ENCODE data around the gene SNF8. TPM values are rescaled to one million over a fixed set of nuclear protein-coding genes. Genes with fewer than 3 reads are reported as not detected.

SNF8 gene
- total and polyA plus RNA-seq, 9 of the 15 experiments (the other 6 are each of a cell fraction or from before 2014, with no cell fraction given), result 6.9 to 149 (median 117) TPM

GRCh38 chr17:48915459-48916282 lies 29.0 kb downstream of the SNF8 start:
- in situ Hi-C loops (cut with MboI), result no loop called here
- no peak for DNase-seq (ENCODE audit: extremely low read depth in 1 of 4, low spot score in 3 of 4)
- no TSS peak for BruUV-seq (replicated peaks)
- no peak overlapping the region for H3K9ac ChIP-seq (ENCODE audit: insufficient read depth in 1 of 2, low read depth in 2 of 2, low read length in 2 of 2)
- CTCF ChIA-PET (ENCODE audit: low intra/inter-chr PET ratio), result interaction anchor here (0.7 kb wide), 1 partner anchor 1966 kb away, joined by 3 read pairs; no protein-coding TSS in a partner anchor
- H3K4me2 ChIP-seq (ENCODE audit: insufficient read depth, low read length), result no peak overlapping the region
- H3K27ac ChIP-seq (ENCODE audit: extremely low read depth, low read depth, low read length), result no peak overlapping the region
- no peaks in the 10 kb centered on the region for H3K9me3 ChIP-seq (replicated peaks; ENCODE audit: control insufficient read depth, insufficient read depth, low read depth, low read length)
- H3K27me3 ChIP-seq (ENCODE audit: control insufficient read depth in 2 of 2, insufficient read depth in 2 of 2, low read length in 2 of 2), result no peaks in the 10 kb centered on the region
- no peaks in the 10 kb centered on the region; a peak in 1 of 5 replicates for H3K4me1 ChIP-seq (replicated peaks in 1 of 2; ENCODE audit: control insufficient read depth in 2 of 2, insufficient read depth in 2 of 2, low read length in 2 of 2)
- peaks cover 55% of the 10 kb centered on the region for H3K79me2 ChIP-seq (ENCODE audit: control insufficient read depth, insufficient read depth, low read length)
- intact Hi-C loops (cut with micrococcal nuclease), result no loop called here
- no peaks in the 10 kb centered on the region for H3K9me1 ChIP-seq (ENCODE audit: control insufficient read depth, insufficient read depth, low read length)
- no peaks in the 10 kb centered on the region; the same call in 1 of the 2 replicates for H4K20me1 ChIP-seq (replicated peaks; ENCODE audit: control insufficient read depth, insufficient read depth, low read length)
- no peak for ATAC-seq
- POLR2A ChIA-PET, result interaction anchor here (0.5 to 1.1 kb wide), 4 partner anchors 11 to 311 kb away, joined by 3 to 4 read pairs (median 4); no protein-coding TSS in a partner anchor
- H2AFZ ChIP-seq (ENCODE audit: low read depth, low read length), result no peak overlapping the region
- FAIRE-seq, result no peak
- H3K36me3 ChIP-seq (ENCODE audit: control insufficient read depth, insufficient read depth, low read length), result peaks cover 97% of the 10 kb centered on the region
- 87% methylated on average over 5 of the region's 5 CpGs for WGBS (ENCODE audit: insufficient coverage, low coverage, missing lambda C conversion rate)
- no peak overlapping the region for H3K4me3 ChIP-seq
- TF ChIP-seq BDP1 (IDR thresholded peaks at IDR 0.05; ENCODE audit: insufficient read depth, insufficient read length), result no peak
- TF ChIP-seq ELK1 (CRISPR knock-in tag; IDR thresholded peaks at IDR 0.05), result no peak
- no peak for TF ChIP-seq SAP30 (IDR thresholded peaks at IDR 0.05; ENCODE audit: borderline replicate concordance, insufficient read depth, low read depth, low read length, poor library complexity, severe bottlenecking)
- no peak for TF ChIP-seq CCAR2 (IDR thresholded peaks at IDR 0.05; ENCODE audit: low read depth, low read length)
- no peak for TF ChIP-seq ARID1B (IDR thresholded peaks at IDR 0.05)
- TF ChIP-seq ZKSCAN3 (CRISPR knock-in tag; IDR thresholded peaks at IDR 0.05), result no peak
- TF ChIP-seq ZNF79 (CRISPR knock-in tag; IDR thresholded peaks at IDR 0.05; ENCODE audit: low read depth), result no peak
- no peak for TF ChIP-seq C11orf30 (IDR thresholded peaks at IDR 0.05; ENCODE audit: low read depth)
- no peak for TF ChIP-seq ATF4 (CRISPR knock-in tag; IDR thresholded peaks at IDR 0.05)
- no peak for TF ChIP-seq AFF1 (IDR thresholded peaks at IDR 0.05; ENCODE audit: low read depth in 1 of 2, partially characterized antibody in 2 of 2)
- no peak for TF ChIP-seq TBL1XR1 (IDR thresholded peaks at IDR 0.05; ENCODE audit: low read length in 2 of 2)
- TF ChIP-seq ID3 (CRISPR knock-in tag; IDR thresholded peaks at IDR 0.05), result no peak
- no peak for TF ChIP-seq ID3 (tag; IDR thresholded peaks at IDR 0.05)
- no peak for TF ChIP-seq HNRNPLL (IDR thresholded peaks at IDR 0.05; ENCODE audit: low read depth, low read length, poor library complexity, severe bottlenecking)
